Thoracic aorta (tissue), 2 donors: ENCODE results near the gene RASGEF1B. TPM values are rescaled to one million over a fixed set of nuclear protein-coding genes. Genes with fewer than 3 reads are reported as not detected.

Experiments used
- ATAC-seq: fragments of 150-250 bp; one replicate; pipeline ENCODE4 v1.8.0; 2017; ENCODE audit warnings: low read depth; ENCODE audit not compliant: insufficient number of reproducible peaks, low FRiP score
- DNase-seq: peaks from one replicate; pipeline ENCODE4 v3.0.0-alpha.2; 2020; ENCODE audit warnings: low spot score
- H3K27ac ChIP-seq, 2 donors: fragments of 200-600 bp; sonication (generic); 1 replicate in 1 of 2; 2 replicates in 1 of 2; pipeline ENCODE4 v1.5.1; 2016; ENCODE audit warnings: mild to moderate bottlenecking in 2 of 2, moderate library complexity in 2 of 2
- H3K27me3 ChIP-seq: fragments of 200-600 bp; sonication (generic); replicated peaks from 2 replicates; pipeline ENCODE4 v1.6.0; 2016; ENCODE audit warnings: mild to moderate bottlenecking; ENCODE audit not compliant: insufficient read depth
- H3K36me3 ChIP-seq: fragments of 200-600 bp; sonication (generic); one replicate; pipeline ENCODE4 v1.5.1; 2016
- H3K4me1 ChIP-seq, 2 donors: fragments of 200-600 bp; sonication (generic); 1 replicate in 1 of 2; 2 replicates in 1 of 2; pipeline versions ENCODE4 v1.5.1 to v1.6.0; 2016; ENCODE audit warnings: low read depth in 2 of 2, mild to moderate bottlenecking in 1 of 2; ENCODE audit not compliant: control insufficient read depth in 1 of 2
- H3K4me3 ChIP-seq: fragments of 200-600 bp; sonication (generic); 2 replicates; pipeline ENCODE4 v1.5.1; 2016; ENCODE audit warnings: mild to moderate bottlenecking
- H3K9me3 ChIP-seq: fragments of 200-600 bp; sonication (generic); 2 replicates; pipeline ENCODE4 v1.5.1; 2016
- CTCF ChIP-seq: fragments of 200-600 bp; sonication (generic); IDR thresholded peaks from one replicate; pipeline ENCODE4 v1.5.1; 2019; ENCODE audit warnings: antibody characterized with exemption
- total RNA-seq, 2 donors: library from RNA; depleted of rRNA; stranded (reverse); fragments of >200 nt; gene quantifications; one replicate each; pipeline versions ENCODE4 v1.1.0 to v1.2.3, GENCODE V29; 2016

RASGEF1B gene
- total RNA-seq, 2 donors from 2014 or later: 24.4 to 42.0 TPM

- Histone ChIP-seq H3K27ac (no peak overlapping the region), H3K36me3 (no peaks in the 10 kb centered on the region), H3K27me3 (no peaks in the 10 kb centered on the region), H3K4me3 (no peak overlapping the region), H3K4me1 (peaks cover 0 to 7% of the 10 kb centered on the region in 2 donors), H3K9me3 (no peaks in the 10 kb centered on the region)
- ATAC-seq (no peak), DNase-seq (no peak)
- no peak for TF ChIP-seq CTCF
Measured at GRCh38 chr4:81454948-81455347, 16.8 kb downstream of the RASGEF1B start.

GRCh38 chr4:81454499-81454898 is 17.2 kb downstream of the RASGEF1B start:
- Histone ChIP-seq H3K27me3 (no peaks in the 10 kb centered on the region), H3K4me3 (no peak overlapping the region), H3K27ac (no peak overlapping the region), H3K36me3 (no peaks in the 10 kb centered on the region), H3K4me1 (peaks cover 0 to 7% of the 10 kb centered on the region in 2 donors), H3K9me3 (no peaks in the 10 kb centered on the region)
- no peak for DNase-seq
- ATAC-seq: no peak
- no peak for TF ChIP-seq CTCF

GRCh38 chr4:81453024-81453423 is 18.7 kb downstream of the RASGEF1B start:
- Histone ChIP-seq H3K9me3 (no peaks in the 10 kb centered on the region), H3K4me1 (peaks cover 0 to 7% of the 10 kb centered on the region in 2 donors), H3K27me3 (no peaks in the 10 kb centered on the region), H3K27ac (no peak overlapping the region), H3K36me3 (no peaks in the 10 kb centered on the region), H3K4me3 (no peak overlapping the region)
- no peak for TF ChIP-seq CTCF
- no peak for DNase-seq
- no peak for ATAC-seq

- no peak for TF ChIP-seq CTCF
- ATAC-seq (no peak), DNase-seq (no peak)
- no peaks in the 10 kb centered on the region for H3K27me3 ChIP-seq
- no peak overlapping the region for H3K4me3 ChIP-seq
- H3K4me1 ChIP-seq: peaks cover 0 to 7% of the 10 kb centered on the region in 2 donors
- H3K27ac ChIP-seq: no peak overlapping the region
- no peaks in the 10 kb centered on the region for H3K9me3 ChIP-seq
- H3K36me3 ChIP-seq: no peaks in the 10 kb centered on the region
Measured at GRCh38 chr4:81452452-81453006, 19.2 kb downstream of the RASGEF1B start.

GRCh38 chr4:81449015-81449414 is 22.7 kb downstream of the RASGEF1B start:
- peaks cover 0 to 11% of the 10 kb centered on the region in 2 donors for H3K4me1 ChIP-seq
- DNase-seq: no peak
- H3K27ac ChIP-seq: no peak overlapping the region
- TF ChIP-seq CTCF: no peak
- no peak for ATAC-seq
- H3K36me3 ChIP-seq: no peaks in the 10 kb centered on the region
- H3K9me3 ChIP-seq: no peaks in the 10 kb centered on the region
- no peak overlapping the region for H3K4me3 ChIP-seq
- no peaks in the 10 kb centered on the region for H3K27me3 ChIP-seq
